Measurements from ENCODE around the gene CTIF.

DNA sequence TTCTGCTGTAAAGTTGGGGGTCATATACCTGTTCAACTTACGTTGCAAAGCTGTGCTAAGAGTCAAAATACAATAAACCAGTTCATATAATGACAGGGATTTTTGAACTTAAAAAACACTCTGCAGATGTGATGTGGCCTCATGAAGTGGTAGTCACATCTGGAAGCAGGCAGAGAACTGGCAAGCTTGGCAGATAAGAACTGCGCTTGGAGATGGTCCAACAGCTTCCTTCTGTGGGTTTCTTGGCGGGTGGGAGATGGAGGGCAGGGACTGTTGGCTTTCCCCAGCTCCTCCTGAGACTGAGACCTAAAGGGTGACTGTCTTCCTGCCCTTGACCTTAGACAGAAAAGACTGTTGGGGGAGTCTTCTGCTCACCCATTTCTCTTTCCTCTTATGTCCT, 140.4 kb downstream of the CTIF start:
- TF ChIP-seq RAD21 (IDR thresholded peaks at IDR 0.05; ENCODE audit: low read depth) (no peak), YY1 (IDR thresholded peaks at IDR 0.05; ENCODE audit: low read depth) (no peak), TEAD4 (IDR thresholded peaks at IDR 0.05) (no peak), TAF1 (IDR thresholded peaks at IDR 0.05; ENCODE audit: low read depth) (no peak), CEBPB (IDR thresholded peaks at IDR 0.05) (no peak)
